Omental fat pad (tissue), 4 donors: ENCODE results near the gene DHX57. TPM values are rescaled to one million over a fixed set of nuclear protein-coding genes. Genes with fewer than 3 reads are reported as not detected.
A peak's percentile ranks its signal among the peaks of the same experiment; 100 is the strongest.
"Not testable (repeated sequence)": the region's sequence is repeated elsewhere in the genome, so short reads cannot be mapped to it uniquely, and the experiment has no call there.

Experiments
- ATAC-seq: fragments of 150-250 bp; one replicate; pipeline ENCODE4 v1.9.1; 2016; ENCODE audit warnings: mild to moderate bottlenecking, moderate library complexity; ENCODE audit not compliant: low FRiP score
- DNase-seq: peaks from one replicate; pipeline ENCODE4 v3.0.0-alpha.2; 2019; ENCODE audit warnings: low spot score
- CTCF ChIP-seq, 3 donors: fragments of 450-650 bp; IDR thresholded peaks; one replicate each; pipeline ENCODE4 v1.5.1; 2016 to 2017; ENCODE audit warnings: antibody characterized with exemption in 3 of 3, mild to moderate bottlenecking in 3 of 3, moderate library complexity in 2 of 3
- total RNA-seq, 4 donors: library from RNA; depleted of rRNA; stranded (reverse); fragments of >200 nt; gene quantifications; one replicate each; pipeline ENCODE4 v1.1.0, GENCODE V29; 2016

The DHX57 gene
- total RNA-seq, 4 donors from 2014 or later = 7.5 to 15.4 (median 13.7) TPM

GRCh38 chr2:38835990-38836389, 39.7 kb downstream of the DHX57 start:
- TF ChIP-seq CTCF (IDR thresholded peaks at IDR 0.05) = no peak
- ATAC-seq (no peak), DNase-seq (no peak)

GRCh38 chr2:38835015-38835601, 40.6 kb downstream of the DHX57 start:
- DNase-seq (no peak), ATAC-seq (no peak)
- no peak for TF ChIP-seq CTCF (IDR thresholded peaks at IDR 0.05)

- TF ChIP-seq CTCF (IDR thresholded peaks at IDR 0.05) = no peak
- ATAC-seq = no peak
- no peak for DNase-seq
These were observed 45.1 kb downstream of the DHX57 start for GRCh38 chr2:38830526-38831159.

GRCh38 chr2:38829971-38830370, 45.8 kb downstream of the DHX57 start:
- ATAC-seq (no peak), DNase-seq (no peak)
- TF ChIP-seq CTCF (IDR thresholded peaks at IDR 0.05) = no peak

- TF ChIP-seq CTCF (IDR thresholded peaks at IDR 0.05) = no peak
- ATAC-seq = no peak
- no peak for DNase-seq
These were observed 47.3 kb downstream of the DHX57 start for GRCh38 chr2:38828460-38828859.

GRCh38 chr2:38827539-38828145, 48.1 kb downstream of the DHX57 start:
- ATAC-seq = peak; percentile 82

GRCh38 chr2:38825956-38826355, 49.8 kb downstream of the DHX57 start:
- DNase-seq (no peak), ATAC-seq (no peak)
- TF ChIP-seq CTCF (IDR thresholded peaks at IDR 0.05) = no peak

More at GRCh38 chr2:38827539-38828145, 48.1 kb downstream of the DHX57 start:
- DNase-seq = not testable (repeated sequence)
